Dedifferentiated amniotic fluid mesenchymal stem cell (primary cell): ENCODE measurements around the gene CHADL.

ENCODE experiments used
- DNase-seq: peaks from one replicate; pipeline ENCODE4 v3.0.0-alpha.2; 2016; ENCODE audit errors: extremely low spot score

The CHADL gene

DNA sequence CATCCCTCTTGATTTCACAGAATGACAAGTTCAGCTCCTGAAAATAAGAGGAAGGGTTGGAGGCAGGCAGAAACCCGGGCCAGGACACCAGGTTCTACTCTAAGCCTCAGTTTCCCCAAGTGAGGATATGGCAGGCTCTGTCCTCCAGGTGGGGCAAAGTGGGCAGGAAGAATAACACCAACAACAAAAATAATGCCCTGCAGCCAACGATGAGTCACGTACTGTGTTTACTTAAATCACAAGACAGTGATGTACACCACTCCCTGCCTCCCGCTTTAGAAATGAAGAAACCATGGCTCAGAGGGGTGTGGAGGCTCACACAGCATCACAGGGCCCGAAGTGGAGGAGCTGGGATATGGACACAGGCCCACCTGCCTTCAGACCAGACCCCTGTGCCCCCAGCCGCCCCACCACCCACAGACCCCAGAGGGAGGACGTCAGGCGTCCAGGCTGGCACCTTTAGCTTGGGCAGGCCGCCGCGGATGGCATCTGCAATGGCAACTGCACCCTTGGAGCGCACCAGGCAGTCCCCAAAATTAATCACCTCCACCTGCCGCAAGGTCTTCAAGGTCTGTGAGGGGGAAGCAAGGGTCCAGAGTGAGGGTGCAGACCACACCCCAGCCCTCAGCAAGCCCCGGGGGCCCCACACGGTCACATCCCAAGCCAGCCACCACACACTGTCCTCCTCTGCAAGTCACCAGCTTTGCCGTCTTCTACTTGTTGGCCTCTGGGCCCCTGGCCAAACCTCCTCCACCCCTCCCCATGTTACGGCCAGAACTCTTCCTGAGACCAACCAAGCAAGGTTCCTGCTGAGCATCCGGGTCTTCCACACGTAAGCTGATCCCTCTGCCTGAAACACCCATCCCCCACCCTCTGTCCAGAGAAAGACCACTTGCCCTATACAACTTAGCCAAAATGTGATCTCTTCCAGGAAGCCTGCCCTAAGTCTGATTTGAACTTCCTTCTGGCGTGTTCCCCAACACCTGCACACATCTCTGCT, 15.8 kb upstream of the CHADL start:
- peak; percentile 60 for DNase-seq

DNA sequence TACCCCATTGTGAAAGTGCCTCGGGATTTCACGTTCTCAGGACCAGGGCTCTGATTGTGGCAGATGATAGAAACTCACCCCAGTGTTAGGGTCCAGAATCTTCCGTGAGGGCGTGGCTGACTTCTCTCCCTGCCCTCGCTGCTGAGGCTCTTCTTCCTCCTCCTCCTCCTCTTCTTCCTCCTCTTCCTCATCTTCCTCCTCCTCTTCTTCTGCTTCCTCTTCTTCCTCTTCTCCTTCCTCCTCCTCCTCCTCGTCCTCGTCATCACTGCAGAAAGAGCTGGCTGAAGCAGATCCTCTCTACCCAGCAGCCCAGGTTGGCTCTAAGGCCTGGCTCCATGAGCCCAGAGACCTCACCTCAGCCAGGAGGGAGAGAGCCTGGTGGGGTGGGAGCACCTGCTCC, 13.5 kb upstream of the CHADL start:
- no peak for DNase-seq

DNA sequence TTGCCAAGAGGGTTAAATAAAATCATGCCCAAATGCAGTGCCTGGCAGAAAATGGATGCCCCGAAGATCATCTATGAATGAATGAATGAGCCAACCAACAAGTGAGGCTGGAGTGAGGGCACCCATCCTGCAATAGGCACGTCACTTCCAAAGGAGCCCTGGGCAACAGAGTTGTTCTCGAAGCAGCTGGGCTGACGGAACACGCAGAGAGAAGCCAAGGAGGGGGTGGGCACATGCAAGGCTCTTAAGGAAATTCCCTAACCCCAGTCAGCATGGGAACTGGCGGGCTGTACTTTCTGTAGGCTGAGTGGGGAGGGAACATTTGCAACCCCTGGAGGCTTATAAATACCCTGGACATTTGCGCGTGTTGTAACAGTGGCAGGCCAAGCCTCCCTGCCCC, 11.6 kb upstream of the CHADL start:
- DNase-seq: no peak

DNA sequence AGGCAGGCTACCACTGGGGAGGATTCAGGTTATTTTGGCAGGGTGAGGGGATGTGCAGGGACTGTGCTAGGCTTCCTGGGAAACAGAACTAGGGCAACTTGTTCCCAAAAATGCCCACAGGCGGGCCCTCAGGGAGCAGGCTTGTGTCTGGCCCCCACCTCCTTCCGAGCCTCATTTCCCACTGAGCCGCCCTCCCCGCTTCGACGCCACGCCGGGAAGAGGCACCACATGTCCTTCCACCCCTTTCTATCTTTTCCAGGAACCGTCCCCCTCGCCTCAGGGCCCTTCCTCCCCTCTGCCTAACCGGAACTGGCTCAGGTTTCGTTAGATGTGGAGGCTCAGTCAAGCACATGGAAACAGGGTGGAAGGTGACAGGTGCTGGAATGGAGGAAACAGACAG, 9.4 kb upstream of the CHADL start:
- no peak for DNase-seq

DNA sequence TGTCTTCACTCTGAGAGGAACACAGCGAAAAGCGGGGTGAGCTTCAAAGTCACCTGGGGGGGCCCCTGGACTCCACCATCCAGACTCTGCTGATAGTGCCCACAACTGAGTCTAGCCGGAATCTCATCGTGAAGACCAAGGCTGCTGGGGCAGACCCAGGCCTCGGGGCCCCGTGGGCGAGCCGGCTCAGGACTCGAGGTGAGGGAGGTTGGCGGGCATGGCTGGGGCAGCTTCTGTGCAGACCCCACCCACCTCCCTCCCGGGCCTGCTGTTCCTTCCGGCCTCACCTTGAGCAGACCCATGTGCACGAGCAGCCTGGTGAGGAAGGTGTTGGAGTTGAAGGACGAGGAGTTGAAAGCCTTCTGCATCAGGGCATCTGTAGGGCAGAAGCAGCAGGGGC, 8.7 kb upstream of the CHADL start:
- no peak for DNase-seq

DNA sequence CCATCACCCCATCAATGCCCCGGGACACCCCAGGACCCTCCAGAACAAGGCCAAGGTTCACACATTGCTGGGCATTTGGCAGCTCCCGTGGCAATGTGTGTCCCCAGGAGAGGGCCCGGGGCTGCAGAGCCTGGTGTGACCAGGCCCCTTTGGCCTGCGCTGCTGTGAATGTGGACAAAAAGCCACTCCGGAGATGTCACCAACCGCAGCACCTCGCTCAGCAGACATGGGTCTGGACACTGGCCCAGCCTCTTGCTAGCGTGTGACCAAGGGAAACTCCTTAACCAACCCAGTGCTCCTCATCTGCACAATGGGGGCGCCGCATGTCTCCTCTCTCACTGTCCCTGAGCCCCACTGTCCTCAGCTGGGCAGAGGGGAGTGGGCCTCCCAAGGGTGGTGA, 8.0 kb upstream of the CHADL start:
- DNase-seq: no peak

DNA sequence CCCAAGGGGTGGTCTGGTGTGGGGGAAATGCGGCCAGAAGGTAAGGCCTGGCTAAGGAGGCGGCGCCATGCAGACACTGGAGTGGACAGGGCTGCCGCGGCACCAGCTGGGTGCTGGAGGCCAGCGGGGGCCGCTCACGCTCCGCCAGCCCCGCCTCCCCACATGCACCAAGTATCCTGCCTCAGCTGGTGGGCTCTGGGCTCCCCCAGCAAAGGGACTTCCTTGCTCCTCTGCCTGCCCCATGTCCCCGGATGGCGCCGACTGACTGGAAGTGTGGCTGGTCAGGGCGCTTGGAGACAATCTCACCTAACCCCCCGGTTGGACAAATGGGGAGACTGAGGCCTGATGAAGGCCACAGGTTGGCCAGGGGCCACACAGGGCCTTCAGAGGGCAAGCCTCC, 7.6 kb upstream of the CHADL start:
- no peak for DNase-seq

DNA sequence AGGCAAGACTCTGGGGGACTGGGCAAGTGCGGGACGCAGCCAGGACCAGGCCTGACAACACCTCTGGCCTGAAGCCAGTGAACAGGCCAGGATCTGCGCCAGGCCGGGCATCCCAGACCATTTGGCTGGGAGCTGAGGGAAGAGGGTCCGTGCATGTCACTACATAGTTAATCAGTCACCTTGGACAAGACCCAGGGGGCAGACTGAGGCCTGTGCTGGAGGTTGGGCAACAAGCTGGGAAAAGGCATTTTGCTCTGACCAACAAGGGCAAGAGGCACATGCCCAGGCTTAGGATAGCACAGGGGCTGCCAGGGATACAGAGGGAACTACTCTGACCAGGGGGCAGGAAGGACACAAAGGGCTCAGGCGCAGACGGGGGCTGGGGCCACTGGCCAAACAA, 7.0 kb upstream of the CHADL start:
- DNase-seq: no peak

DNA sequence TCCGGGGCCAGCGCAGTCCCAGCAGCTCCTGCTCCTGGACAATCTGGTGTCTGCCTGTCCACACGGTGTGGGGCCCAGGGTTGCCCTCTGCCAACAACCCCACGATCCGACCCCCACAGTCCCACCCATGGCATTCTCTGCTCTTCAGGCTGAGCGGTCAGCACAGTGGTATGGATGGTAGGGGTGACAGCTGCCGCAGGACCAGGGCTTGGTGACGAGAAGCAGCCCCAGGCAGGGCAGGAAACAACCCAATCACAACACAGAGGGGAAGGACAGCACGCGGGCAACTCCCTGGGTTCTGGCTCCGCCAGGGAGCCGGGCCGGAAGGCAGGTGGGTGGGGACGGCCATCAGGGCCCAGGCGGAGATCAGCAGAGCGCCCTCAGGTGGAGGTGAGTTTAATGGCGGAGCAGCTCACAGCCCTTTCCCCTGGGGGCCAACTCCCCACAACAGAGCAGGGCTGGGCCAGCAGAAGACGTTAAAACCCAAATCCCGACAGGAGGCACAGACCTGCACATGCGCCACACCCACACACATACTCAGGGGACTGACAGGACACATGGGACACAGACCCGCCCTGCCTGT, 5.3 kb upstream of the CHADL start:
- DNase-seq: no peak

DNA sequence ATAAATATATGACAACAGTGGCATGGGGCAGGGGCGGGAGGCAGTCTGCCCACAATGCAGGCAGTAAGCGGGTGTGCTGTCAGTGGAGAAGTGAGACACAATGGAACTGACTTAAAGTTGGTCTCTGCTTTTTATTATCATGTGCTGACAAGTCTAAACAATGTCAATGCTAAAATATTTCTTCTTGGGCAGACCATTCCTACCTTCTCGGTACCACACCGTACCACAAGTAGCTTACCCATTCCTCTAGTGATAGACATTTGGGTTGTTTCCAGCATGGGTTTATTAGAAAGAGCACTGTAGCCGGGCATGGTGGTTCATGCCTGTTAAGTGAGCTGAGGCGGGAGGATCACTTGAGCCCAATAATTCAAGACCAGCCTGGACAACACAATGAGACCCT, 2.6 kb upstream of the CHADL start:
- DNase-seq: no peak

DNA sequence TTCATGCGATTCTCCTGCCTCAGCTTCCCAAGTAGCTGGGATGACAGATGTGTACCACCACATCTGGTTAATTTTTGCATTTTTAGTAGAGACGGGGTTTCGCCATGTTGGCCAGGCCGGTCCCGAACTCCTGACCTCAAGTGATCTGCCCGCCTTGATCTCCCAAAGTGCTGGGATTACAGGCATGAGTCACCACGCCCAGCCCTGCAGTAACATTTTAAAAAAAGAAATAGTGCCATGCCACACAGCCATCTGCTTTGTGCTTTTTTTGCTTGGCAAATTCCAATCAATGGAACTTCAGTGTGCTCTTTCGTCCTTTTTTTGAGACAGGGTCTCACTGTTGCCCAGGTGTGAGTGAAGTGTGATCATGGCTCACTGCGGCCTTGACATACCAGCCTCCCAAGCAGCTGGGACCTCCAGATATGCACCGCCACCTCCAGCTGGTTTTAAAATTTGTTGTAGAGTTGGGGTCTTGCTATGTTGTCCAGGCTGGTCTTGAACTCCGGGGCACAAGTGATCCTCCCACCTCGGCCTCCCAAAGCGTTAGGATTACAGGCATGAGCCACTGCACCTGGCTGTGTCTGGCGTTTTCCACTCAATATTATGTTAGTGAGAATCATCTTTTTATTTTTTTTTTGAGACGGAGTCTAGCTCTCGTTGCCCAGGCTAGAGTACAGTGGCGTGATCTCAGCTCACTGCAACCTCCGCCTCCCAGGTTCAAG, 1.8 kb upstream of the CHADL start:
- no peak for DNase-seq

DNA sequence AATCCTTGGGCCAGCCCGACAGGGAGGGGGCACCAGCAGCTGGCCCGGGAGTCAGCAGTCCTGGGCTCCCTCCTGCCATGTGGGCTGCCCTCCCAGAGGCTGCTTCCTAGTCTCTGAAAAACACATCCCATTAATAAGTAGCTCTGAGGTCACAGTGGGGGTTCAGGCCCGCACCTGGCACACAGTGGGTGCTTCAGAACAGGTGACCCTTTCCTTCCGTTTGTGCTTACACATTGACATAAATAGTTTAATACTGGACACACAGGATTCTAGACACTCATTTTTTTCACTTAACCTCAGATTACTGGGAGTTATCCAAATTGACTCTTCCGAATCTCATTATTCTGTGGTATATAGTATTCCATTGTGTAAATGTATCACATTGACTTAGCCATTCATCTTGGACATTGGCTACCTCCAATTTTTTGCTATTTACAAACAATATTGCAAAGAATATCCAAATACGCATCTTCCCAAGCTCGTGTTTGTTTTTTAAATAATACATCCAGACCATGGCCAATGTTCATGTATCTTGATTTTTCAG, 474 bp upstream of the CHADL start:
- no peak for DNase-seq

DNA sequence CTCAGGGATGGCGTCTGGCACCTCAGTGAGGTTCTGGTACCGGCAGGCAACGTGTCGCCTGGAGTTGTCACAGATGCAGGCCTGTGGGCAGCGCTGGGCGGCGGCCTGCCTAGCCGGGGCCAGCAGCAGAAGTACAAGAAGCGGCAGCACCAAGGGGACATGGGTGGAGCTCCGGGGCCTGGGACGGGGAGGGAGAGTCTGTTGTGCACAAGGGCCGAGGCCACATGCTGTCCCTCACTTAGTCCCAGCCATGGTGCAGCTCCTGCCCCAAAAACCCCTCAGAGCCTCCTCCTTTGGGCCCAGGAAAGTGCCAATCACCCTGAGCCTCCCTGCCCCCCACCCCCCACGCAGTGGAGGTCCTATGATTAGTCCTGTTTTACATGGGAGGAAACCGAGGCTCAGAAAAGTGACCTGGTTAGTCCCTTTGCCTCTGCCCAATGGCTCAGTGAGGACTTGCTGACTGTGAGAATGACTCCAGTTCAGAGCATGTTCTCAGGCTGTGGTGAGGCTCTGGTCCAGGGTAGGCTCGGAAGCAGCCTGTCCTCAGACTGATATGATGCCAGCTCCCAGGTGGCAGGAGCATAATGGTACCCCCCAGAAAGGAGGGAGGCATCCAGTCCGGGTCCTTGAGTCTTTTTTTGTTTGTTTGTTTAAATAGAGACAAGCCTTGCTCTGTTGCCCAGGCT, 1.1 kb downstream of the CHADL start:
- no peak for DNase-seq

DNA sequence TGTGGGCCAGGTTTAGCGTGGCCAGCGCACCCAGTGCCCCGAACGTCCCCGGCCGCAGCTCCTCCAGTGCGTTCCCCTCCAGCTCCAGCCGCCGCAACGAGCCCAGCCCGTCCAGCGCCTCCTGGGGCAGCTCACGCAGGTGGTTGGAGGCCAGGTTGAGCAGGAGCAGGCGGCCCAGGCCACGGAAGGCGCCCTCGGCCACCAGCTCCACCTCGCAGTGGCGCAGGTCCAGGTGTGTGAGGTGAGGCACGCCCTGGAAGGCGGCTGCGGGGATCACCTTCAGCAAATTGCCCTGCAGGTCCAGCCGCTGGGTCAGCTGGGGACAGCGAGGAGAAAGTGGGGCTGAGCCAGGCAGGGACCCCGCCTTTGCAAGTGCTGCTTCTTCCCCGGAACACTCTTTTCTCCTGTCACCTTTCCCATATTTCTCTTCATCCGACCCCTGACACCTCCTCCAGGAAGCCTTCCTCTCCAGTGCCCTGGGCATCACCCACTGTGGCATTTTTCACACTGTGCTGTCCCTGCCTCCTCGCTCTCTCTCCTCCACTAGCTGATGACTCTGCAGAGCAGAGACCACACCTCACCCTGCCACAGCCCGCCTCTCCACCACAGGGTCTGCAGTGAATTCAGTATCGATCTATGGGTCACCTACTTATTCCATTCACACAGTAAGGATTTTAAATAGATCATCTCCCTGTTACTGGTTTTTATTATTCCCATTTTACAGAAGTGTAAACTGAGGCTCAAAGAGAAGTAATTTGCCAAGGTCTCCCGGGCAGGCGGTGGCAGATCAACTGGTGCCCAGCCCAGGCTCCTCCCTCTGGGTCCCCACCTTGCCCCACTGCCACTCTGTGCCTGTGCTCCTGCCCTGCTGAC, 1.9 kb downstream of the CHADL start:
- no peak for DNase-seq

DNA sequence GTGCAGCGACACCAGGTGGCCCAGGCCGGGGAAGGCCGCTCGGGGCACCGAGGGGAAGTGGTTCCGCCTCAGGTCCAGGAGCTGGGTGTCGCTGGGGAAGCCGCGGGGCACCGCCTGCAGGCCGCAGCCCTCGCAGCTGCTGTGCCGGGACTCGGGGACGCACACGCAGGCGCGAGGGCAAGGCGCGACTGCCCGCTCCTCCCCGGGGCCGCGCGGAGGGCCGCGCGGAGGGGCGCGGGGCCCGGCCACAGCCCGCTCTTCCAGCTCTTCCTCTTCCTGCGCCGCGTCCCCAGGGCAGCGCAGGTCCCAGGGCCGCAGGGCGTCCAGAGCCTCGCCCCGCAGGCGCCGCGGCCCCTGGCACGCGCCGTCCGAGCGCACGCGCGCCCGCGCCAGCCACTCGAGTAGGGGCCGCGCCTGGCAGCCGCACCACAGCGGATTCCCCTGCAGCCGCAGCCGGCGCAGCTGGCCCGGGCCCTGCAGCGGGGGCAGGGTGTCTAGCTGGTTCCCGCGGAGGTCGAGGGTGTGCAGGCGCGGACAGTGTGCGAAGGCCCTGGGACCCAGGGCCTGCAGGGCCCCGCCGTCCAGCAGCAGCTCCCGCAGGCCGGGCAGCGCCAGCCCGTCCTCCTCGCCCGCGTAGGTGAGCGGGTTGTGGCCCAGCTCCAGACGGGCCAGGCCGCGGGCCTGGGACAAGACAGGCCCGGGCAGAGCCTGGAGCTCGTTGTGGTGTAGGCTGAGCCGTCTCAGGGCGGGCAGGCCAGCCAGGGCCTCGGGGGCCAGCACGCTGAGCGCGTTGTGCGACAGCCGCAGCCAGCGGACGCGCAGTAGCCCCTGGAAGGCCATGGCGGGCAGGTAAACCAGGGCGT, 2.8 kb downstream of the CHADL start:
- no peak for DNase-seq

DNA sequence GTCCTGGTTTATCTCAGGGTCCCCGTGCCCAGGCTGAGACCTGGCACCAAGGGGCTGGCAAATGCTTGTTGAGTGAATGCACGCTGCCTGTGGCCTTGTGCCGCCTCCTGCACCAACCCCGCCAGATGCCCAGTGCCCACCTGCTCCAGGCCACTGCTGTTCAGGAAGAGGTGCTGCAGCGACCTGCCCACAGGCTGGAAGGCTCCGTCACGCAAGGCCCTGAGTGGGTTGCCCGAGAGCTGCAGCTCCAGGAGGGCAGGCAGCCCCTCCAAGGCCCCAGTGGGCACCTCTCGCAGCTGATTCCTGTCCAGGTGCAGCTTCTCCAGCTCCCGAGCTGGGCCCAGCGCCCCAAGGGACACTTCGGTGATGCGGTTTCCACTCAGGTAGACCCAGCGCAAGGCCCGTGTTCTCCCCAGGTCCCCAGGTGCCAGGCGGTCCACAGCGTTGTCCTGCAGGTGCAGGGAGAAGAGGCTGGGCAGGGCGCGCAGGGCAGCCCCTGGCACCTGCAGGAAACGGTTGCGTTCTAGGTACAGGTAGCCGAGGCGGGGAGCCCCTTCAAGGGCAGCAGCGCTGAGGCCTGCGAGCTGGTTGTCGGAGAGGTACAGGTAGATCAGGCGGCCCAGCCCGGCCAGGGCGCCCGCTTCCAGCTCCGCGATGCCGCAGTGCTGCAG, 3.6 kb downstream of the CHADL start:
- DNase-seq: no peak

DNA sequence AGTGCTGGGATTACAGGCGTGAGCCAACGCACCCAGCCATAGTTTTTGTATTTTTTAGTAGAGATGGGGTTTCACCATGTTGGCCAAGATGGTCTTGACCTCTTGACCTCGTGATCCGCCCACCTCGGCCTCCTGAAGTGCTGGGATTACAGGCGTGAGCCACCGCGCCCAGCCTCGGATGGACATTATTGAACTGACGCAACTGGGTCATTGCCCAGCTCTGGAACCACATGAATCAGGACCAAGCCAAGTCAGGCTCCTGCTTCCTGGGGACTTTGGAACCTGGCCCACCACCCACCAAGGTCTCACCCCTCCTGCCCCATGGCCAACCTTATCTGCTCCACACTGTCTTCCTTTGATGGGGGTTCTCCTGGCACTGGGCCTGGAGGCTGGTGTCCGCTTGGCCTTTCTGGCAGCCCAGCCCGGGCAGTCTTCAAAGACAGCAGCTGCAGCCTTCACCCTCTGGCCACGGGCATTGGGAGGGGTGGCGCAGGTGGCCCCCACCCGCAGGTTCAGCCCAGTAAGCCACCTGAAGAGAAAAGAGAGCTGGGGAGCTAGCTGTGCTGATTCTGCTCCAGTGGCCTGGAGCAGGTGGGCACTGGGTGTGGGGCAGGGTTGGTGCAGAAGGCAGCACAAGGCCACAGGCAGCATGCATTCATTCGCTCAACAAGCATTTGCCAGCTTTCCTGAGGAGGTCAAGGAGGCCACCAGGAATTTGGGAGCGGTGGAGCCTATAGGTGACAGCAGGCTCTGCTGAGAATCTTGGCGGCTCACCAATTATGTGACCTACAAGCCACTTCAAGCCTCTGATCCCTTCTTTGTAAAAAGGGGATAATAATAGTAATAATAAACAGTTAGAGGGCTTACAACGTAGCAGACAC, 5.7 kb downstream of the CHADL start:
- DNase-seq: no peak

DNA sequence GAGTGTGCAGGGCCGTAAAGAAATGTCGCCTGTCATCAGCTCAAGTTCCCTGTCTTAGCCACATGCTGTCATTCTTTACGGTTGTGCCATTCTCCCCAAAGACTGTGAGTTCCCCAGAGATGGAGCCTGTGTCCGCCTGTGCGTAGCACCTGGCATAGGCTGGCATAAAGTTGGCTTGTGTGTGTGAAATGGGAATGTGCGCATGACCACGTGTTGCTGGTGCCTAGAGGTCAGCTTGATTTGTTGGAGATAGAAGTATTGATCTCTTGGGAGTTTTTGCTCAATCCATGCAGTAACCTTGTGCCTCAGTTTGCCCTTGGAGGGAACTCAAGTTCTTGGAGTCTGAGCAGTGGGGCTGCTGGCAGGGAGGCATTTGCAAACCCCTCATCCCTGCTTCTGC, 9.4 kb downstream of the CHADL start:
- DNase-seq: no peak
